ENCODE measurements around the gene AURKAIP1. TPM values are rescaled to one million over a fixed set of nuclear protein-coding genes. Genes with fewer than 3 reads are reported as not detected.
A peak's percentile ranks its signal among the peaks of the same experiment; 100 is the strongest.

AURKAIP1 gene
- total RNA-seq, 1 experiment from 2014 or later, result 196 TPM

DNA sequence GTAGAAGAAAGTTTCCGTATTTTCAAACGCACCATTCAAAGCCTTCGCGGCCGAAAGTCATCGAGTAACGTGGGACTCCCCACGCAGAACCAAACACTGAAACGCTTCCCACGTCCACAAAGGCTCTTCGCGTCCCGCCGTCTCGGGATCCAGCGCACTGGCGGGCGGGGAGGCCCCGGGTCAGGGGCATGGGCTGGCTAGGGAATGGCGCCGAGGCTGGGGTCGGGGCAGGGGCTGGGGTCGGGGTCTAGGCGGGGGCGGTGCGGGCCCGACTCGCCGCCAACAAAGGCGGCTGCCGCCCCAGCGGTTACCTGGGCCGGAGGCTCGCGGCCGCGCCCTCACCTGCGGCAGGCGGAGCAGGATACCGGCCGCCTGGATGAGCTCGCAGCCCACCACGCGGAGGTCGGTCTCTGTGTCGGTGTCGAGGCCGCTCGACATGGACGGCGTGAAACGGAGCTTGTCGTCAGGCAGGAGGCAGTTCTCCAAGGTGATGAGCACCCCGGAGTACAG lies 23.7 kb upstream of the AURKAIP1 start:
- peak overlapping the region; percentile 84 to 93 (median 92); a peak in 5 of 7 replicates for H3K27ac Mint-ChIP-seq
- Histone ChIP-seq H2BK15ac (ENCODE audit: low read depth, low read length) (no peak overlapping the region), H3K23ac (ENCODE audit: insufficient read length, low read depth, low read length) (no peak overlapping the region), H2AFZ (ENCODE audit: low read length) (no peak overlapping the region), H3K56ac (ENCODE audit: insufficient read length, low read depth, low read length) (no peak overlapping the region), H3K4ac (ENCODE audit: low read depth, low read length) (no peak overlapping the region), H3K18ac (ENCODE audit: insufficient read length, low read depth, low read length) (peak overlapping the region; percentile 59), H3K79me1 (ENCODE audit: insufficient read depth, low read depth, low read length, poor library complexity, severe bottlenecking) (peaks cover 12% of the 10 kb centered on the region), H3T11ph (ENCODE audit: low read length) (no peak overlapping the region), H3K14ac (ENCODE audit: insufficient read depth, low read length) (peak overlapping the region; percentile 95), H4K5ac (ENCODE audit: insufficient read length, low read depth, low read length) (no peak overlapping the region), H3K27ac (ENCODE audit: insufficient read length, low read depth, low read length) (no peak overlapping the region), H3K27me3 (ENCODE audit: insufficient read depth, low read length) (no peaks in the 10 kb centered on the region), H3K23me2 (ENCODE audit: insufficient read length, low read depth, low read length, poor library complexity, severe bottlenecking) (peaks cover 11% of the 10 kb centered on the region), H2BK5ac (ENCODE audit: insufficient read length, low read length) (no peak overlapping the region), H3K4me1 (ENCODE audit: insufficient read depth, low read length) (no peaks in the 10 kb centered on the region), H2BK12ac (ENCODE audit: insufficient read length, low read depth, low read length) (no peak overlapping the region), H4K91ac (ENCODE audit: insufficient read length, low read depth, low read length) (no peak overlapping the region), H4K20me1 (ENCODE audit: control insufficient read depth, insufficient read depth, insufficient read length) (peaks cover 2% of the 10 kb centered on the region), H4K8ac (replicated peaks; ENCODE audit: insufficient read length, low read depth, low read length) (no peak overlapping the region), H3K4me2 (ENCODE audit: insufficient read depth, insufficient read length, low read length) (peak overlapping the region; percentile 92), H2AK5ac (ENCODE audit: insufficient read length, low read length) (no peak overlapping the region), H3K9ac (ENCODE audit: extremely low read depth, insufficient read length, low read length) (peak overlapping the region; percentile 97), H3K9me3 (ENCODE audit: control insufficient read depth, low read depth, low read length) (no peaks in the 10 kb centered on the region), H2BK120ac (ENCODE audit: low read depth, low read length, poor library complexity, severe bottlenecking) (no peak overlapping the region), H2BK20ac (ENCODE audit: low read depth, low read length, poor library complexity, severe bottlenecking) (no peak overlapping the region), H3K79me2 (ENCODE audit: insufficient read depth, low read length) (peaks cover 8% of the 10 kb centered on the region; the same call in 1 of the 2 replicates)
- peak overlapping the region; percentile 90 for H3K4me3 Mint-ChIP-seq
- WGBS (ENCODE audit: extremely low coverage, insufficient read length, low lambda C conversion rate), result no CpG with 5 or more reads among the region's 54 CpGs
- no peak for DNase-seq
- peaks cover 24 to 32% of the 10 kb centered on the region in 2 experiments for H3K4me1 Mint-ChIP-seq
- H3K9me3 Mint-ChIP-seq, result peaks cover 0 to 2% of the 10 kb centered on the region in 2 experiments; a peak in 2 of 5 replicates
- peaks cover 51 to 88% (median 70%) of the 10 kb centered on the region in 3 experiments for H3K36me3 Mint-ChIP-seq (ENCODE audit: insufficient read depth in 1 of 3, low read depth in 3 of 3)
- TF ChIP-seq, protein P1, sequence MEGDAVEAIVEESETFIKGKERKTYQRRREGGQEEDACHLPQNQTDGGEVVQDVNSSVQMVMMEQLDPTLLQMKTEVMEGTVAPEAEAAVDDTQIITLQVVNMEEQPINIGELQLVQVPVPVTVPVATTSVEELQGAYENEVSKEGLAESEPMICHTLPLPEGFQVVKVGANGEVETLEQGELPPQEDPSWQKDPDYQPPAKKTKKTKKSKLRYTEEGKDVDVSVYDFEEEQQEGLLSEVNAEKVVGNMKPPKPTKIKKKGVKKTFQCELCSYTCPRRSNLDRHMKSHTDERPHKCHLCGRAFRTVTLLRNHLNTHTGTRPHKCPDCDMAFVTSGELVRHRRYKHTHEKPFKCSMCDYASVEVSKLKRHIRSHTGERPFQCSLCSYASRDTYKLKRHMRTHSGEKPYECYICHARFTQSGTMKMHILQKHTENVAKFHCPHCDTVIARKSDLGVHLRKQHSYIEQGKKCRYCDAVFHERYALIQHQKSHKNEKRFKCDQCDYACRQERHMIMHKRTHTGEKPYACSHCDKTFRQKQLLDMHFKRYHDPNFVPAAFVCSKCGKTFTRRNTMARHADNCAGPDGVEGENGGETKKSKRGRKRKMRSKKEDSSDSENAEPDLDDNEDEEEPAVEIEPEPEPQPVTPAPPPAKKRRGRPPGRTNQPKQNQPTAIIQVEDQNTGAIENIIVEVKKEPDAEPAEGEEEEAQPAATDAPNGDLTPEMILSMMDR (conservative IDR thresholded peaks at IDR 0.05), result no peak
- peaks cover 1% of the 10 kb centered on the region; the same call in 1 of the 2 replicates for H3K27me3 Mint-ChIP-seq (ENCODE audit: low read depth)

Data from H9 (cell line).